OCI-LY3 (cell line): ENCODE results near the gene CD300LB.

Source experiments
- H2AFZ ChIP-seq: fragments of 200-600, 300-600 bp; shearing (Covaris generic); 2 replicates; pipeline ENCODE4 v1.6.0; 2014; ENCODE audit warnings: antibody characterized with exemption, low read depth, low read length
- H3K27ac ChIP-seq: fragments of 200-600, 300-600 bp; sonication (generic); 2 replicates; pipeline ENCODE4 v1.5.1; 2014; ENCODE audit warnings: mild to moderate bottlenecking, low read length, moderate library complexity, mixed read lengths
- H3K27me3 ChIP-seq: fragments of 200-600, 300-600 bp; sonication (generic); 2 replicates; pipeline ENCODE4 v1.6.1; 2014; ENCODE audit warnings: low read depth, low read length, mixed read lengths
- H3K36me3 ChIP-seq: fragments of 200-600, 300-600 bp; sonication (generic); replicated peaks from 2 replicates; pipeline ENCODE3; 2014; ENCODE audit warnings: low read depth, low read length, mixed read lengths
- H3K4me1 ChIP-seq: fragments of 300-600, 200-600 bp; sonication (generic); 2 replicates; pipeline ENCODE4 v1.6.1; 2014; ENCODE audit warnings: low read length, mixed read lengths
- H3K4me2 ChIP-seq: fragments of 200-600, 300-600 bp; sonication (generic); 2 replicates; pipeline ENCODE4 v1.6.1; 2014; ENCODE audit warnings: low read length, mixed read lengths
- H3K4me3 ChIP-seq: fragments of 300-600, 200-600 bp; sonication (generic); 2 replicates; pipeline ENCODE4 v1.5.1; 2014; ENCODE audit warnings: antibody characterized with exemption, mild to moderate bottlenecking, low read length, moderate library complexity
- H3K79me2 ChIP-seq: fragments of 300-600, 200-600 bp; shearing (Covaris generic); 2 replicates; pipeline ENCODE4 v1.6.1; 2014; ENCODE audit warnings: mild to moderate bottlenecking, low read length, mixed read lengths
- H3K9ac ChIP-seq: fragments of 300-600, 200-600 bp; shearing (Covaris generic); 2 replicates; pipeline ENCODE4 v1.6.0; 2014; ENCODE audit warnings: mild to moderate bottlenecking, low read length, moderate library complexity
- H3K9me3 ChIP-seq: fragments of 200-600, 300-600 bp; shearing (Covaris generic); 2 replicates; pipeline ENCODE4 v1.6.1; 2014; ENCODE audit warnings: low read length, mixed read lengths; ENCODE audit not compliant: insufficient read depth
- H4K20me1 ChIP-seq: fragments of 200-600, 300-600 bp; sonication (generic); 2 replicates; pipeline ENCODE4 v1.6.1; 2016; ENCODE audit warnings: low read length, mixed read lengths; ENCODE audit not compliant: insufficient read depth
- EZH2phosphoT487 ChIP-seq: fragments of 200-600 bp; shearing (Covaris generic); IDR thresholded peaks from 2 replicates; pipeline ENCODE4 v1.6.1; 2018; ENCODE audit warnings: antibody characterized with exemption, mixed run types, low read depth
- TF ChIP-seq, protein P1 (sequence below): fragments of 200-600, 300-600 bp; sonication (generic); IDR thresholded peaks from 2 replicates; pipeline ENCODE4 v1.5.1; 2014; ENCODE audit warnings: antibody characterized with exemption, low read length, low read depth

CD300LB gene

DNA sequence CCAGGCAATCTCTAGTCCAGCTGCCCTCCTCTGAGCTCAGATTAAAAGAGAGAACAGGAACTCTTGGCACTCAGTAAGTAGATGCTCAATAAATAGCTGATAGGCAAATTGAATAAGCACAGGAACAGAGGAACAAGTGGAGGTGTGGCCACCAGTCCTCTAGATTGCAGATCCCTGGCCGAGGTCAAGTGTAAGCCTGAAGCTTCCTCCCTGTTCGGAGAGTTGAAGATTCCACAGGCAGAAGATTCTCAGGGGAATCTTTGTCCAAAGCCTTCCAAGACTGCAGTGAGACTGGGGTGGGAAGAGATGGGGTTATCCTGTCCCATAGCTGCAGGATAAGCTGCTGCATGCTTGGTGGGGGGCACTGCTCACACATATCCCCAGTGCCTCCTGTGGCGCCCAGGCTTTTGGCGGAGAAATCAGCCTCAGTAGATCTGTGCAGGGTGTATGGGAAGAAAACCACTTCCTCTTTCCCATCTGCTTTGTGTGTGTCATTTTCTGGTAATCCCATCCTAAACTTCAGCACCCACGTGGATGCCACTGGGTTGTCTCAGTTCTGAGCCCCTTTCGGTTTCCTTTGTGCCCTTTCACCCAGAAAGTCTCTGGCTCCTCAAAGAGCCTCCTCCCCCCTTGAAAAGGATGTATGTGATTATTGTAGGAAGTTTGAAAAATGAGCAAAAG, 52.7 kb downstream of the CD300LB start:
- Histone ChIP-seq H2AFZ (no peak overlapping the region), H3K9ac (no peak overlapping the region), H3K27ac (no peak overlapping the region), H4K20me1 (no peaks in the 10 kb centered on the region), H3K36me3 (no peaks in the 10 kb centered on the region), H3K4me1 (peaks cover 9% of the 10 kb centered on the region; the same call in 1 of the 2 replicates), H3K4me2 (no peak overlapping the region), H3K79me2 (no peaks in the 10 kb centered on the region), H3K27me3 (peaks cover 5% of the 10 kb centered on the region), H3K9me3 (peaks cover 11% of the 10 kb centered on the region; the same call in 1 of the 2 replicates), H3K4me3 (no peak overlapping the region)
- TF ChIP-seq, protein P1, sequence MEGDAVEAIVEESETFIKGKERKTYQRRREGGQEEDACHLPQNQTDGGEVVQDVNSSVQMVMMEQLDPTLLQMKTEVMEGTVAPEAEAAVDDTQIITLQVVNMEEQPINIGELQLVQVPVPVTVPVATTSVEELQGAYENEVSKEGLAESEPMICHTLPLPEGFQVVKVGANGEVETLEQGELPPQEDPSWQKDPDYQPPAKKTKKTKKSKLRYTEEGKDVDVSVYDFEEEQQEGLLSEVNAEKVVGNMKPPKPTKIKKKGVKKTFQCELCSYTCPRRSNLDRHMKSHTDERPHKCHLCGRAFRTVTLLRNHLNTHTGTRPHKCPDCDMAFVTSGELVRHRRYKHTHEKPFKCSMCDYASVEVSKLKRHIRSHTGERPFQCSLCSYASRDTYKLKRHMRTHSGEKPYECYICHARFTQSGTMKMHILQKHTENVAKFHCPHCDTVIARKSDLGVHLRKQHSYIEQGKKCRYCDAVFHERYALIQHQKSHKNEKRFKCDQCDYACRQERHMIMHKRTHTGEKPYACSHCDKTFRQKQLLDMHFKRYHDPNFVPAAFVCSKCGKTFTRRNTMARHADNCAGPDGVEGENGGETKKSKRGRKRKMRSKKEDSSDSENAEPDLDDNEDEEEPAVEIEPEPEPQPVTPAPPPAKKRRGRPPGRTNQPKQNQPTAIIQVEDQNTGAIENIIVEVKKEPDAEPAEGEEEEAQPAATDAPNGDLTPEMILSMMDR = no peak
- no peak for TF ChIP-seq EZH2phosphoT487

DNA sequence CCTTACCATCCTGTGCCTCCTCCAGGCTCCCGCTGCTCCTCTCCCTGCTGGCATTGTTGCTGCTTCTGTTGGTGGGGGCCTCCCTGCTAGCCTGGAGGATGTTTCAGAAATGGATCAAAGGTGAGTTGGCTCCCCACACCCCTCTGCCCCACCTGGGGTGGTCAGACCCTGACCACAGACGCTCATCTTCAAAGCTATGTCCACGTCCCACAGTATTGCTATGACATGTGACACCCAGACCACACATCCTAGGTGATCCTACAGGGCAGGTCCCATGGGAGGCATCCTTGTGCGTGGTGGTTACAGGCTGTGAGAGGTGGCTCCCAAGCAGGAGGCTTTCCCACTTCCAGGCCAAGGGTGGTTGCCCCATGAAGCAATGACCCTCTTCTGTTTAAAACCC, 53.9 kb downstream of the CD300LB start:
- Histone ChIP-seq H3K4me1 (peaks cover 9% of the 10 kb centered on the region; the same call in 1 of the 2 replicates), H3K79me2 (no peaks in the 10 kb centered on the region), H3K27me3 (peaks cover 4% of the 10 kb centered on the region; the same call in 1 of the 2 replicates), H2AFZ (no peak overlapping the region), H3K4me2 (no peak overlapping the region), H3K9me3 (peaks cover 11% of the 10 kb centered on the region; the same call in 1 of the 2 replicates), H3K36me3 (no peaks in the 10 kb centered on the region), H3K4me3 (no peak overlapping the region), H3K9ac (no peak overlapping the region), H4K20me1 (no peaks in the 10 kb centered on the region), H3K27ac (no peak overlapping the region)
- TF ChIP-seq, protein P1 = no peak
- TF ChIP-seq EZH2phosphoT487 = no peak

DNA sequence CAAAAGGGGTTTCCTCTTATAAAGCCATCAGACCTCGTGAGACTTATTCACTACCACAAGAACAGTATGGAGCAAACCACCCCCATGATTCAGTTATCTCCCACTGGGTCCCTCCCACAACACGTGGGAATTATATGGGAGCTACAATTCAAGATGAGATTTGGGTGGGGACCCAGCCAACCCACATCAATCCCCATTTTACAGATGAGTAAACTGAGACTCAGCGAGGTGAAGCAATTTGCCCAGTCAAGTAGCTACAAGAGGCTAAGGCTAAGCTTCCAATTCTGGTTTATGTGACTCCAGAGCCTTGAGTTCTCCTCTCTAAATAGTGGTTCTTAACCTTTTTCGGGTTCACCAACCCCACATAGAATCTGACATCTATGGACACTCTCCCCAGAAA, 56.1 kb downstream of the CD300LB start:
- TF ChIP-seq, protein P1 = no peak
- no peak for TF ChIP-seq EZH2phosphoT487
- Histone ChIP-seq H3K9ac (no peak overlapping the region), H3K79me2 (no peaks in the 10 kb centered on the region), H3K36me3 (no peaks in the 10 kb centered on the region), H3K4me3 (no peak overlapping the region), H3K27me3 (peaks cover 7% of the 10 kb centered on the region; the same call in 1 of the 2 replicates), H4K20me1 (no peaks in the 10 kb centered on the region), H3K4me2 (no peak overlapping the region), H3K27ac (no peak overlapping the region), H2AFZ (no peak overlapping the region), H3K4me1 (peaks cover 9% of the 10 kb centered on the region; the same call in 1 of the 2 replicates), H3K9me3 (peaks cover 11% of the 10 kb centered on the region; the same call in 1 of the 2 replicates)

DNA sequence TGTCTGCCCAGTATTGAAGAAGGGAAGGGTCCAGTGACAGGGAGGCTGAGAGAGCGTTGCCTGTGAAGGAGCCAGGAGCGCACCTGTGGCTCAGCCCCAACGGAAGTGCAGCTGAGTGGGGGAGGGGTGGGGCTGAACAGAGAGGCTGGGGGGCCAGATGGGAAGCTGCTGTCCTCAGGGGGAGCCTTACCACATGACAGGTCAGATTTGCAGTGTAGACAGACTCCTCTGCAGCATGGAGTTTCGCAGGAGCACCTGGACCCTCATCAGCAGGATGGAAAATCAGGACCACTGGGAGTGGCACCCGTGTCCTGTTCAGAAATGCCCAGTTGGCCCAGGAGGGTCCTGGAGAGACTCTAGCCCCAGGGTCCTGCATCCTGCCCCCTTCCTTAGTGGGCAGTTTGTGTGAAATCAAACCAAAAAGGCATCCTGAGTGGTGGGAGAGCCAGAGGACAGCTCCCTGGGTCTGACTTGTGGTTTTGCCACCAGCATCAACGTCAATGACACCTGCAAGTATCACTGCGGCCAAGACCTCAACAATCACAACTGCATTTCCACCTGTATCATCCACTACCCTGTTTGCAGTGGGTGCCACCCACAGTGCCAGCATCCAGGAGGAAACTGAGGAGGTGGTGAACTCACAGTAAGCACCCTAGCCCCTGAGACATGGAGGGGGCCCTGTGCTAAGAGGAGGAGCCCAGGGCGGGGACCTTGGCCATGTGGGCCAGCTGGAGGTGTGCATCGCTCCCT, 57.1 kb downstream of the CD300LB start:
- no peak overlapping the region for H3K4me3 ChIP-seq
- H3K9ac ChIP-seq = no peak overlapping the region
- H3K36me3 ChIP-seq = no peaks in the 10 kb centered on the region
- no peak overlapping the region for H2AFZ ChIP-seq
- no peaks in the 10 kb centered on the region for H4K20me1 ChIP-seq
- H3K27me3 ChIP-seq = peaks cover 11% of the 10 kb centered on the region; the same call in 1 of the 2 replicates
- H3K27ac ChIP-seq = no peak overlapping the region
- peaks cover 11% of the 10 kb centered on the region; the same call in 1 of the 2 replicates for H3K9me3 ChIP-seq
- TF ChIP-seq, protein P1 = no peak
- TF ChIP-seq EZH2phosphoT487 = no peak
- no peak overlapping the region for H3K4me2 ChIP-seq
- H3K4me1 ChIP-seq = peaks cover 9% of the 10 kb centered on the region; the same call in 1 of the 2 replicates
- no peaks in the 10 kb centered on the region for H3K79me2 ChIP-seq
